ENCODE results near the gene SMCO4. TPM values are rescaled to one million over a fixed set of nuclear protein-coding genes. Genes with fewer than 3 reads are reported as not detected.

Gene SMCO4
- total RNA-seq, 1 donor from 2014 or later: 48.1 TPM

- no peak overlapping the region for H3K4me3 ChIP-seq (ENCODE audit: low read depth, low read length)
- no peak for DNase-seq (ENCODE audit: low read depth)
- no peak for TF ChIP-seq CTCF (conservative IDR thresholded peaks at IDR 0.05; ENCODE audit: low read depth, low read length)
Observed at GRCh38 chr11:93560199-93560932, 17.2 kb upstream of the SMCO4 start.

- H3K4me3 ChIP-seq (ENCODE audit: low read depth, low read length): no peak overlapping the region
- DNase-seq (ENCODE audit: low read depth): no peak
- no peak for TF ChIP-seq CTCF (conservative IDR thresholded peaks at IDR 0.05; ENCODE audit: low read depth, low read length)
Observed at GRCh38 chr11:93559681-93560080, 16.5 kb upstream of the SMCO4 start.

- TF ChIP-seq CTCF (conservative IDR thresholded peaks at IDR 0.05; ENCODE audit: low read depth, low read length): no peak
- H3K4me3 ChIP-seq (ENCODE audit: low read depth, low read length): no peak overlapping the region
- no peak for DNase-seq (ENCODE audit: low read depth)
Observed at GRCh38 chr11:93552874-93553273, 9.7 kb upstream of the SMCO4 start.

GRCh38 chr11:93549976-93550375 is 6.8 kb upstream of the SMCO4 start:
- TF ChIP-seq CTCF (conservative IDR thresholded peaks at IDR 0.05; ENCODE audit: low read depth, low read length): no peak
- H3K4me3 ChIP-seq (ENCODE audit: low read depth, low read length): no peak overlapping the region
- no peak for DNase-seq (ENCODE audit: low read depth)

- TF ChIP-seq CTCF (conservative IDR thresholded peaks at IDR 0.05; ENCODE audit: low read depth, low read length): no peak
- DNase-seq (ENCODE audit: low read depth): no peak
- H3K4me3 ChIP-seq (ENCODE audit: low read depth, low read length): no peak overlapping the region
Observed at GRCh38 chr11:93548679-93549319, 5.6 kb upstream of the SMCO4 start.

- TF ChIP-seq CTCF (conservative IDR thresholded peaks at IDR 0.05; ENCODE audit: low read depth, low read length): no peak
- DNase-seq (ENCODE audit: low read depth): no peak
Observed at GRCh38 chr11:93547773-93548172, 4.6 kb upstream of the SMCO4 start.

GRCh38 chr11:93547028-93547427 is 3.8 kb upstream of the SMCO4 start:
- no peak for TF ChIP-seq CTCF (conservative IDR thresholded peaks at IDR 0.05; ENCODE audit: low read depth, low read length)
- no peak overlapping the region for H3K4me3 ChIP-seq (ENCODE audit: low read depth, low read length)
- DNase-seq (ENCODE audit: low read depth): no peak

More at GRCh38 chr11:93547773-93548172, 4.6 kb upstream of the SMCO4 start:
- H3K4me3 ChIP-seq (ENCODE audit: low read depth, low read length): no peak overlapping the region

All from epithelial cell of proximal tubule (primary cell).